OCI-LY7 (cell line): ENCODE measurements around the gene LCN2. TPM values are rescaled to one million over a fixed set of nuclear protein-coding genes. Genes with fewer than 3 reads are reported as not detected.

Source experiments
- BruUV-seq: library from RNA; stranded (reverse); fragments of 400-500 nt; replicated peaks from 2 replicates; lab custom pipeline; 2021; lab: Mats Ljungman, UMichigan
- CTCF ChIA-PET: fragments of 300-600 bp; sonication (Branson Sonifier 250); formaldehyde crosslinking; loops from one replicate; lab custom pipeline; 2022; ENCODE audit warnings: antibody characterized with exemption; ENCODE audit not compliant: unreplicated experiment; lab: Charles Lee
- POLR2A ChIA-PET: fragments of 300-600 bp; sonication (Branson Sonifier 250); formaldehyde crosslinking; loops from one replicate; lab custom pipeline; 2022; ENCODE audit warnings: antibody characterized with exemption; lab: Charles Lee
- DNase-seq: peaks from one replicate; pipeline ENCODE4 v3.0.0-alpha.2; 2015; ENCODE audit warnings: low spot score
- H2AFZ ChIP-seq: fragments of 200-600 bp; sonication (generic), shearing (Covaris generic); 2 replicates; pipeline ENCODE4 v1.6.1; 2014; ENCODE audit warnings: mild to moderate bottlenecking, antibody characterized with exemption, low read length, moderate library complexity
- H3K27ac ChIP-seq: fragments of 200-600 bp; sonication (generic); 2 replicates; pipeline ENCODE4 v1.5.1; 2014; ENCODE audit warnings: mixed run types, low read depth, mild to moderate bottlenecking, moderate library complexity, low read length, inconsistent platforms; ENCODE audit not compliant: poor library complexity, severe bottlenecking
- H3K36me3 ChIP-seq: fragments of 200-600 bp; sonication (generic); 2 replicates; pipeline ENCODE4 v1.6.1; 2014; ENCODE audit warnings: mild to moderate bottlenecking, antibody characterized with exemption, low read length, moderate library complexity, mixed read lengths; ENCODE audit not compliant: insufficient read depth
- H3K4me1 ChIP-seq: fragments of 200-600 bp; sonication (generic); 2 replicates; pipeline ENCODE4 v1.5.1; 2014; ENCODE audit warnings: mild to moderate bottlenecking, low read length; ENCODE audit not compliant: insufficient read depth, poor library complexity, severe bottlenecking
- H3K4me2 ChIP-seq: fragments of 200-600 bp; sonication (generic); 2 replicates; pipeline ENCODE4 v1.6.1; 2014; ENCODE audit warnings: mild to moderate bottlenecking, low read length
- H3K4me3 ChIP-seq: fragments of 200-600 bp; sonication (generic); 2 replicates; pipeline ENCODE4 v1.5.1; 2014; ENCODE audit warnings: mild to moderate bottlenecking, low read depth, low read length; ENCODE audit not compliant: poor library complexity, severe bottlenecking
- H3K79me2 ChIP-seq: fragments of 200-600 bp; sonication (generic); 2 replicates; pipeline ENCODE4 v1.6.1; 2016; ENCODE audit warnings: low read depth, mild to moderate bottlenecking, low read length, moderate library complexity, mixed read lengths; ENCODE audit not compliant: insufficient read depth
- H3K9me2 ChIP-seq: fragments of 200-600 bp; sonication (generic); 2 replicates; pipeline ENCODE4 v1.6.1; 2016; ENCODE audit warnings: mild to moderate bottlenecking, low read length, mixed read lengths; ENCODE audit not compliant: insufficient read depth
- H3K9me3 ChIP-seq: fragments of 200-600 bp; sonication (generic); 2 replicates; pipeline ENCODE4 v1.6.1; 2014; ENCODE audit warnings: mild to moderate bottlenecking, mixed run types, low read length, mixed read lengths
- H4K20me1 ChIP-seq: fragments of 200-600 bp; sonication (generic); 2 replicates; pipeline ENCODE4 v1.6.1; 2014; ENCODE audit warnings: mild to moderate bottlenecking, antibody characterized with exemption, low read length, moderate library complexity, mixed read lengths; ENCODE audit not compliant: insufficient read depth
- EZH2phosphoT487 ChIP-seq: fragments of 200-600 bp; sonication (generic); IDR thresholded peaks from 2 replicates; pipeline ENCODE4 v1.6.1; 2018; ENCODE audit warnings: low read depth, borderline replicate concordance, mild to moderate bottlenecking, mixed run types, antibody characterized with exemption, low read length, moderate library complexity, mixed read lengths
- intact Hi-C: fragments of 100-400 bp; cut with micrococcal nuclease; formaldehyde crosslinking; loops from one replicate; pipeline ENCODE4 v1.10.0; 2022; ENCODE audit not compliant: unreplicated experiment
- total RNA-seq, 2 experiments: library from RNA; depleted of rRNA in 1 of 2; stranded (reverse); fragments of >200 nt in 1 of 2; shearing (Covaris generic) in 1 of 2; gene quantifications; 2 replicates each; pipeline ENCODE4 v1.2.3, GENCODE V29; 2014 to 2022
- TF ChIP-seq, protein P1 (sequence below): fragments of 200-600 bp; sonication (generic); conservative IDR thresholded peaks from 2 replicates; pipeline ENCODE4 v1.5.1; 2014; ENCODE audit warnings: mild to moderate bottlenecking, antibody characterized with exemption, low read length, moderate library complexity, mixed read lengths

Gene LCN2
- total RNA-seq, 2 experiments from 2014 or later, result not detected

DNA sequence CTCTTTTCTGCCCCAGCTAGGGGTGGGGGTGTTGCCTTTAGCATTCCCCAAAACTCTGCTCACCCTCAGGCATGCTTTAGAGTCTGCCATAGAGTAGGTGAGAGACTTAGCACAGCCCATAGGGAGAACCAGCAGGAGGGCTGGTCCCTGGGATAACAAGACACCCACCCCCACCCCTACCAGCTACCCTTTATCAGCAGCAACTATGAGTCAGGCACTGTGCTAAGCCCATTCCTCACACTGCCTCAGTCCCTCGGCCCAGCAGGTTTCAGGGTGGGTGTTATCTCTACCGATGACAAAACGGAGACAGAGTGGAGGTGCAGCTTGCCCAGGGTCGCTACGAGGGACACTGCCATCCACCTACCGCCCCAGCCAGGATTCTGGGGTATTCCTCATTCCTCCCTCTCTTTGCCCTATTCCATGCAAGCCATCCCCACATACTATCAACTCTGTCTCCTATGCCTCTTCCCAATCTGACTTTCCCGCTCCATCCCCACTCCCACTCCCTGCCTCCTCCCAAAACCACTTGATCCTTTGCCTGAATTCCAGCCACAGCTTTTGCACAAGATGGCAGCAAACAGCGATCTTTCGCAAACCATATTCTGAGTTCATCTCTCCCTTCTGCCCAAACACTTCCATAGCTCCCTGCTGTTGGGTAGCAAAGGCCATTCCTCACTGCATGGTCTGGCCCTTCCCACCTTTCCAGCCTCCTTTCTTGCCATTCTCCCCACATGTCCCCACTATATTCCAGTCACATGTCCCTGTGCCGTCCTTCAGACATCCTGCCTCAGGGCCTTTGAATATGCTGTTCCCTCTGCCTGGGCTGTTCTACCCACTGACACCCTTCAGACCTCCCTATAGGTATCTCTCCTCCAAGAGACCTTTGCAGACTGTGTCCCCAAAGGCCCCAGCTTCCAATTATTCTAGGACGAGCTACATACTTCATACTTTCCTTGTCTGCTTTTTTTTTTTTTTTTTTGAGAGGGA lies 37.0 kb downstream of the LCN2 start:
- H3K36me3 ChIP-seq, result peaks cover 55% of the 10 kb centered on the region
- H3K4me2 ChIP-seq, result no peak overlapping the region
- no peak overlapping the region for H2AFZ ChIP-seq
- POLR2A ChIA-PET, result interaction anchor here (0.6 to 1.1 kb wide), 2 partner anchors 10 to 733 kb away, joined by 3 to 4 read pairs; no protein-coding TSS in a partner anchor
- H3K27ac ChIP-seq, result no peak overlapping the region
- CTCF ChIA-PET, result interaction anchor here (0.6 kb wide), 1 partner anchor 234 kb away, joined by 8 read pairs; no protein-coding TSS in a partner anchor
- no peak overlapping the region for H3K4me3 ChIP-seq
- intact Hi-C loops, result no loop called here
- peaks cover 15% of the 10 kb centered on the region for H3K4me1 ChIP-seq
- no TSS peak for BruUV-seq
- H3K9me2 ChIP-seq, result no peaks in the 10 kb centered on the region
- no peak for TF ChIP-seq EZH2phosphoT487
- TF ChIP-seq, protein P1, sequence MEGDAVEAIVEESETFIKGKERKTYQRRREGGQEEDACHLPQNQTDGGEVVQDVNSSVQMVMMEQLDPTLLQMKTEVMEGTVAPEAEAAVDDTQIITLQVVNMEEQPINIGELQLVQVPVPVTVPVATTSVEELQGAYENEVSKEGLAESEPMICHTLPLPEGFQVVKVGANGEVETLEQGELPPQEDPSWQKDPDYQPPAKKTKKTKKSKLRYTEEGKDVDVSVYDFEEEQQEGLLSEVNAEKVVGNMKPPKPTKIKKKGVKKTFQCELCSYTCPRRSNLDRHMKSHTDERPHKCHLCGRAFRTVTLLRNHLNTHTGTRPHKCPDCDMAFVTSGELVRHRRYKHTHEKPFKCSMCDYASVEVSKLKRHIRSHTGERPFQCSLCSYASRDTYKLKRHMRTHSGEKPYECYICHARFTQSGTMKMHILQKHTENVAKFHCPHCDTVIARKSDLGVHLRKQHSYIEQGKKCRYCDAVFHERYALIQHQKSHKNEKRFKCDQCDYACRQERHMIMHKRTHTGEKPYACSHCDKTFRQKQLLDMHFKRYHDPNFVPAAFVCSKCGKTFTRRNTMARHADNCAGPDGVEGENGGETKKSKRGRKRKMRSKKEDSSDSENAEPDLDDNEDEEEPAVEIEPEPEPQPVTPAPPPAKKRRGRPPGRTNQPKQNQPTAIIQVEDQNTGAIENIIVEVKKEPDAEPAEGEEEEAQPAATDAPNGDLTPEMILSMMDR, result no peak
- no peak for DNase-seq
- H3K9me3 ChIP-seq, result no peaks in the 10 kb centered on the region
- H3K79me2 ChIP-seq, result no peaks in the 10 kb centered on the region
- no peaks in the 10 kb centered on the region for H4K20me1 ChIP-seq

DNA sequence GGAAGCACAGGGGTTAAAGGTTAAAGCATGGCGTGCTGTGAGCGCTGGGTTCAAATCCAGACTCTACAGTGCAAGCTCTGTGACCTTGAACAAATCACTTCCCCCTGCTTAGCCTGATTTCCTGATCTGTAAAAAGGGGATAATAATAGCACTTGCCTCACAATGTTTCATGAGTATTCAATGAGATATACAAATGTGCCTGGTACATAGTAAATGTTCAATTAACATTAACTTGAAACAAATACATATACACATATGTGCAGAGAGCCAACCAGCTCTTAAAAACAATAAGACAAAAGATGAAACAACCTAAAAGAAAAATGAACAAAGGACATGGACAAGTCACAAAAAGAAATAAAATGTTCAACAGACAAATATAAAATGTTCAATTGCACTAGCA lies 38.1 kb downstream of the LCN2 start:
- Histone ChIP-seq H2AFZ (no peak overlapping the region), H3K79me2 (no peaks in the 10 kb centered on the region), H3K4me3 (no peak overlapping the region), H3K9me2 (no peaks in the 10 kb centered on the region), H3K27ac (no peak overlapping the region), H3K4me1 (peaks cover 21% of the 10 kb centered on the region), H3K9me3 (no peaks in the 10 kb centered on the region), H3K36me3 (peaks cover 52% of the 10 kb centered on the region), H4K20me1 (no peaks in the 10 kb centered on the region), H3K4me2 (no peak overlapping the region)
- ChIA-PET CTCF (interaction anchor here (0.5 kb wide), 1 partner anchor 18 kb away, joined by 3 read pairs; no protein-coding TSS in a partner anchor), POLR2A (interaction anchor here (0.7 to 1.1 kb wide), 2 partner anchors 9 to 159 kb away, joined by 3 to 4 read pairs; no protein-coding TSS in a partner anchor)
- intact Hi-C loops, result no loop called here
- TF ChIP-seq EZH2phosphoT487, result no peak
- TF ChIP-seq, protein P1, result no peak
- no peak for DNase-seq
- BruUV-seq, result no TSS peak
